OCI-M1 (cell line): ENCODE measurements around the gene TEK.
A peak's percentile ranks its signal among the peaks of the same experiment; 100 is the strongest.

Experiments
- DNase-seq: peaks from one replicate; lab custom pipeline; 2025; lab: John Stamatoyannopoulos, UW

TEK gene

GRCh38 chr9:27239648-27240047 is 130.6 kb downstream of the TEK start:
- peak; percentile 74 for DNase-seq

- DNase-seq: peak; percentile 79
These were observed 138.7 kb downstream of the TEK start for GRCh38 chr9:27247756-27248155.

GRCh38 chr9:27248702-27249101 is 139.7 kb downstream of the TEK start:
- no peak for DNase-seq

GRCh38 chr9:27258662-27259061 is 149.6 kb downstream of the TEK start:
- no peak for DNase-seq

- no peak for DNase-seq
These were observed 151.9 kb downstream of the TEK start for GRCh38 chr9:27260789-27261516.

GRCh38 chr9:27261517-27262211 is 152.6 kb downstream of the TEK start:
- DNase-seq: no peak

GRCh38 chr9:27272103-27272502 is 163.1 kb downstream of the TEK start:
- DNase-seq: no peak

GRCh38 chr9:27273186-27273585 is 164.2 kb downstream of the TEK start:
- no peak for DNase-seq

- DNase-seq: peak; percentile 86
These were observed 167.4 kb downstream of the TEK start for GRCh38 chr9:27276193-27277030.

GRCh38 chr9:27278374-27278773 is 169.3 kb downstream of the TEK start:
- no peak for DNase-seq

GRCh38 chr9:27279611-27280010 is 170.6 kb downstream of the TEK start:
- no peak for DNase-seq
